HG03558 (cell line): ENCODE data around the gene TMEM11.

Experiments used
- ATAC-seq: cut with Tn5 transposase; IDR thresholded peaks from one replicate; pipeline ENCODE4 v1.9.1; 2021; ENCODE audit warnings: moderate number of reproducible peaks; ENCODE audit not compliant: unreplicated experiment; ENCODE audit errors: extremely low read depth

Gene TMEM11

GRCh38 chr17:21214015-21214776, at the start of gene TMEM11:
Gene TMEM11, minus strand, starts transcription at chr17:21214161. Its CDS starts 9 bp downstream, at chr17:21214152.
- peak; percentile 59 for ATAC-seq

GRCh38 chr17:21263376-21263775, 49.4 kb upstream of the TMEM11 start:
- ATAC-seq = no peak

GRCh38 chr17:21262259-21262993, 48.5 kb upstream of the TMEM11 start:
- no peak for ATAC-seq

GRCh38 chr17:21258593-21258992, 44.6 kb upstream of the TMEM11 start:
- ATAC-seq = no peak

GRCh38 chr17:21253646-21254441, 39.9 kb upstream of the TMEM11 start:
- ATAC-seq = no peak

- ATAC-seq = no peak
These were observed 39.1 kb upstream of the TMEM11 start, which contains the start of gene NATD1 for GRCh38 chr17:21252796-21253645. Gene NATD1, minus strand, starts transcription at chr17:21253410. Its CDS starts 146 bp downstream, at chr17:21253264.

- ATAC-seq = no peak
These were observed 38.4 kb upstream of the TMEM11 start for GRCh38 chr17:21252289-21252795.

GRCh38 chr17:21251337-21252010, 37.5 kb upstream of the TMEM11 start:
- no peak for ATAC-seq

GRCh38 chr17:21250854-21251253, 36.9 kb upstream of the TMEM11 start:
- no peak for ATAC-seq

GRCh38 chr17:21249920-21250703, 36.2 kb upstream of the TMEM11 start:
- ATAC-seq = no peak

- no peak for ATAC-seq
These were observed 35.3 kb upstream of the TMEM11 start for GRCh38 chr17:21249086-21249795.

GRCh38 chr17:21248500-21248899, 34.5 kb upstream of the TMEM11 start:
- ATAC-seq = no peak

GRCh38 chr17:21247552-21248258, 33.7 kb upstream of the TMEM11 start:
- no peak for ATAC-seq

GRCh38 chr17:21246698-21247097, 32.7 kb upstream of the TMEM11 start:
- no peak for ATAC-seq

GRCh38 chr17:21245639-21246084, 31.7 kb upstream of the TMEM11 start:
- ATAC-seq = no peak

GRCh38 chr17:21243516-21244303, 29.7 kb upstream of the TMEM11 start:
- no peak for ATAC-seq
